ENCODE measurements around the gene CACNB2.

Gene CACNB2

DNA sequence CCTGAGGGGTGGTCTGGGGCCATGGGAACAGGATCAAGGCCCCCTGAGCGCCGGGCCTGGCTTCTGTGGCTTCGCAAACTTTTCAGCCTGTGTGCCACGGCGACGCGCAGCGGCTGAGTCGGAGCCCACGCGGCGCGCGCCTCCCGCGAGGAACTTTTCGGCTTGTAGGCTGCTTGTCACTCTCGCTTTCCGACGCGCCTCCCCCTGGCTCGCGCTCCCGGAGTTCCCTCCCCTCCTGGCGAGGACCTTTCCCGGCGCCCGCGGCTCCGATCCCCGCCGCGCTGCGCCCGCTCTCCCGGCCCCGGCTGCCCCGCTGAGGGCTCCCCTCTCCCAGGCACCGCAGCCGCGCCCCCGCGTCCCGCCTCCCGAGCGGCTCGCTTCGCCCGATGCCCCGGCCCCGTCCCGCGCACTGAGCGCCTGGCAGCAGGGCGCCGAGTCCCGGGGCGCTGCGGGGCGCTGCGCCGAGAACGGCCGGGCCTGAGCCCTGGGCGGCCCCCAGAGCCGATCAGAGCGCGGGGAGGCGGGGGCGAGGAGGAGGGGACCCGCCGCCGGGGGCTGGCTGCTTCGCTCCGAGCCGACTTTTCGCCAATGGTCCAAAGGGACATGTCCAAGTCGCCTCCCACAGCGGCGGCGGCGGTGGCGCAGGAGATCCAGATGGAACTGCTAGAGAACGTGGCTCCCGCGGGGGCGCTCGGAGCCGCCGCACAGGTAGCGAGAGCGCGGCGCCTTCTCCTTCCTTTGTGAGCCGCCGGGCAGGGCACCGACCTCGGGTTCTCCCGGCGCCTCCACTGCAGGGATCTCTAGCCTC lies at the start of gene CACNB2:
Gene CACNB2, plus strand, starts transcription at position 276 of the 808 bp plus-strand sequence.
- Histone ChIP-seq H3K27me3 (peaks cover 35% of the 10 kb centered on the region), H3K27ac (no peak within 1 kb of the TSS), H3K9ac (no peak within 1 kb of the TSS), H3K9me3 (peaks cover 24% of the 10 kb centered on the region), H3K4me2 (peak within 1 kb of the TSS; percentile 34), H3K4me1 (peaks cover 8% of the 10 kb centered on the region), H3K4me3 (peak within 1 kb of the TSS; percentile 48), H3K36me3 (no peaks in the 10 kb centered on the region), H4K20me1 (no peaks in the 10 kb centered on the region)
- TF ChIP-seq Cebpa-rat (IDR thresholded peaks at IDR 0.05), result no peak

GRCh38 chr10:18094332-18094731 lies 45.9 kb upstream of the CACNB2 start:
- H4K20me1 ChIP-seq, result no peaks in the 10 kb centered on the region
- no peak for TF ChIP-seq Cebpa-rat (IDR thresholded peaks at IDR 0.05)
- no peak overlapping the region for H3K4me2 ChIP-seq
- no peaks in the 10 kb centered on the region for H3K4me1 ChIP-seq
- no peak overlapping the region for H3K27ac ChIP-seq
- no peaks in the 10 kb centered on the region for H3K9me3 ChIP-seq
- no peak overlapping the region for H3K4me3 ChIP-seq
- no peaks in the 10 kb centered on the region for H3K27me3 ChIP-seq
- H3K9ac ChIP-seq, result no peak overlapping the region
- no peaks in the 10 kb centered on the region for H3K36me3 ChIP-seq

DNA sequence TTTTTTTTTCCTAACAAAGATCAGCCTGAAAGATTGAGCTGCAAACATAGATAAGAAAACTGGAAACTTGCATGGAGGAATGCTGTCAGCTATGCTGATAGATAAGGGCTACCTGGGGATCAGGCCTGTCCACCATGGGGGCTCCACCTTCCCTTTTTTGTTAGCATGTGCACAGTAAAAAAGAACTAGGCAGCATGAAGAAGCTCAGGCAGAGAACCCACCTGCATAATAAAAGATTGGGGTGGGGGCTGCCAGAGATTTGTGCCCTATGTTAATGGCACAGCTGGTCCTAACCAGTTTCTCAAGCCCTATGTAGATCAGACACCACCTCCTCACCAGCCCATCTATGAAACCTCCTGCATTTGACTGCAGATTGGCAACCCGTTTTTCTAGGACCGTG lies 45.4 kb upstream of the CACNB2 start:
- no peak for TF ChIP-seq Cebpa-rat (IDR thresholded peaks at IDR 0.05)
- Histone ChIP-seq H3K9me3 (no peaks in the 10 kb centered on the region), H3K27ac (no peak overlapping the region), H3K27me3 (no peaks in the 10 kb centered on the region), H3K9ac (no peak overlapping the region), H3K4me1 (no peaks in the 10 kb centered on the region), H3K36me3 (no peaks in the 10 kb centered on the region), H3K4me3 (no peak overlapping the region), H4K20me1 (no peaks in the 10 kb centered on the region), H3K4me2 (no peak overlapping the region)

GRCh38 chr10:18097524-18097923 lies 42.7 kb upstream of the CACNB2 start:
- TF ChIP-seq Cebpa-rat (IDR thresholded peaks at IDR 0.05), result no peak

DNA sequence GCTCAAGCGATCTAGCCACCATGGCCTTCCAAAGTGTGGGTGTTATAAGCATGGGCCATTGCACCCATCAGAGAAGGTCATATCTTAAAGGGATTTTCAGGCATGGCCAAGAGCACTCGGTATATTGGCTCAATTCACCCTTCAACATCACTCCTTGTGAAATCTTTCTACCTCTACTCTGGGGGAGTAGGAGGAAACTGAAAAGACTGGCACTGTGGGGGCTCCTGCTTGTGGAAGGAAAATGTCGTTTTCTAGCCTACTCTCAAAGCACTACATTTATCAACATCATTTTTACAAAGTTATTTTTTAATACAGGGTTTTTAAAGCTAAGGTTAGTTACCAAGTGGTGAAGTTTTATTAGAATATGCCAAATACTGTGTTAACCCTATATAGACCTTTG lies 42.0 kb upstream of the CACNB2 start:
- H3K9ac ChIP-seq, result no peak overlapping the region
- H3K4me1 ChIP-seq, result no peaks in the 10 kb centered on the region
- no peak for TF ChIP-seq Cebpa-rat (IDR thresholded peaks at IDR 0.05)
- H3K4me2 ChIP-seq, result no peak overlapping the region
- H3K9me3 ChIP-seq, result no peaks in the 10 kb centered on the region
- no peak overlapping the region for H3K27ac ChIP-seq
- H3K27me3 ChIP-seq, result no peaks in the 10 kb centered on the region
- no peaks in the 10 kb centered on the region for H4K20me1 ChIP-seq
- H3K36me3 ChIP-seq, result no peaks in the 10 kb centered on the region
- H3K4me3 ChIP-seq, result no peak overlapping the region

More at GRCh38 chr10:18097524-18097923, 42.7 kb upstream of the CACNB2 start:
- no peaks in the 10 kb centered on the region for H3K9me3 ChIP-seq
- H3K4me2 ChIP-seq, result no peak overlapping the region
- no peak overlapping the region for H3K9ac ChIP-seq
- H3K36me3 ChIP-seq, result no peaks in the 10 kb centered on the region
- no peaks in the 10 kb centered on the region for H4K20me1 ChIP-seq
- no peaks in the 10 kb centered on the region for H3K4me1 ChIP-seq
- H3K27me3 ChIP-seq, result no peaks in the 10 kb centered on the region
- H3K27ac ChIP-seq, result no peak overlapping the region
- no peak overlapping the region for H3K4me3 ChIP-seq

GRCh38 chr10:18099415-18099814 lies 40.8 kb upstream of the CACNB2 start:
- Histone ChIP-seq H3K4me3 (no peak overlapping the region), H3K4me2 (no peak overlapping the region), H3K27me3 (no peaks in the 10 kb centered on the region), H3K9me3 (no peaks in the 10 kb centered on the region), H3K36me3 (no peaks in the 10 kb centered on the region), H3K27ac (no peak overlapping the region), H4K20me1 (no peaks in the 10 kb centered on the region), H3K4me1 (no peaks in the 10 kb centered on the region), H3K9ac (no peak overlapping the region)
- TF ChIP-seq Cebpa-rat (IDR thresholded peaks at IDR 0.05), result no peak

- Histone ChIP-seq H3K4me3 (no peak overlapping the region), H3K9me3 (no peaks in the 10 kb centered on the region), H3K4me1 (no peaks in the 10 kb centered on the region), H3K9ac (no peak overlapping the region), H3K27ac (no peak overlapping the region), H3K36me3 (no peaks in the 10 kb centered on the region), H4K20me1 (no peaks in the 10 kb centered on the region), H3K4me2 (no peak overlapping the region), H3K27me3 (no peaks in the 10 kb centered on the region)
- TF ChIP-seq Cebpa-rat (IDR thresholded peaks at IDR 0.05), result no peak
These were observed 39.6 kb upstream of the CACNB2 start for GRCh38 chr10:18100669-18101068.

- H3K9ac ChIP-seq, result no peak overlapping the region
- H3K27ac ChIP-seq, result no peak overlapping the region
- no peaks in the 10 kb centered on the region for H4K20me1 ChIP-seq
- no peaks in the 10 kb centered on the region for H3K9me3 ChIP-seq
- no peak overlapping the region for H3K4me2 ChIP-seq
- H3K4me3 ChIP-seq, result no peak overlapping the region
- H3K36me3 ChIP-seq, result no peaks in the 10 kb centered on the region
- no peak for TF ChIP-seq Cebpa-rat (IDR thresholded peaks at IDR 0.05)
- no peaks in the 10 kb centered on the region for H3K27me3 ChIP-seq
- no peaks in the 10 kb centered on the region for H3K4me1 ChIP-seq
These were observed 37.8 kb upstream of the CACNB2 start for GRCh38 chr10:18102404-18102803.

- no peak overlapping the region for H3K27ac ChIP-seq
- no peaks in the 10 kb centered on the region for H3K36me3 ChIP-seq
These were observed 35.9 kb upstream of the CACNB2 start for GRCh38 chr10:18104223-18104872.

DNA sequence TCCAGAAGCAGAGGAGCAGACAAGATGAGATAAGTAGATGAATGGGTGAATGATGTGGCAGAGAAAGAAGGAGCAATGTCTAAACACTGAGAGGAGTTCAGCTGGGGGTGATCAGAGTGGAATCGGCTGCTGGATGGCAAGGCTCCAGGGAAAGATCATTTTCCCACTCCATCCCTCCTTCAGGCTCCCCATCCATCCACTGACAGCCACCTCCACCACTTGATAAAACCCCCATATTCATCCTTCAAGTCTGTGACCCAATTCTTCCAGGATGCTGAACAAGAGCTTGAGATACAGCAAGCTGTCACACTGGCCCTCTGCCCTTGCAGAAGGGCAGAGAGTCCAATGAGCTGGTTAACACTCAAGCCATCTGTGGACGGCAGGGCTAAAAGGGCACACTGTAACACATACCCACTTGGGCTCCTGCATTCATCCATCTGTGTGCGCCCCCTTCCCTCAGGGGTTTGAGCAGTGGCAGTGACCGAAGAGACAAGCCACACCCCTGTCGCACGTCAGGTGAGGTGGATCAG lies 30.8 kb upstream of the CACNB2 start:
- no peak for TF ChIP-seq Cebpa-rat (IDR thresholded peaks at IDR 0.05)
- Histone ChIP-seq H3K4me1 (no peaks in the 10 kb centered on the region; the same call in 1 of the 2 replicates), H3K4me3 (no peak overlapping the region), H3K9ac (no peak overlapping the region), H3K27me3 (no peaks in the 10 kb centered on the region), H3K9me3 (no peaks in the 10 kb centered on the region), H4K20me1 (no peaks in the 10 kb centered on the region), H3K36me3 (no peaks in the 10 kb centered on the region), H3K4me2 (no peak overlapping the region), H3K27ac (no peak overlapping the region)

More at GRCh38 chr10:18104223-18104872, 35.9 kb upstream of the CACNB2 start:
- no peak overlapping the region for H3K4me3 ChIP-seq
- H3K27me3 ChIP-seq, result no peaks in the 10 kb centered on the region
- no peaks in the 10 kb centered on the region for H4K20me1 ChIP-seq
- H3K9ac ChIP-seq, result no peak overlapping the region
- TF ChIP-seq Cebpa-rat (IDR thresholded peaks at IDR 0.05), result no peak
- no peaks in the 10 kb centered on the region; the same call in 1 of the 2 replicates for H3K4me1 ChIP-seq
- H3K9me3 ChIP-seq, result no peaks in the 10 kb centered on the region
- H3K4me2 ChIP-seq, result no peak overlapping the region

Measured in BLaER1 (cell line).